Neural cell (in vitro differentiated cells): ENCODE measurements around the gene CLIC3. TPM values are rescaled to one million over a fixed set of nuclear protein-coding genes. Genes with fewer than 3 reads are reported as not detected.

Experiments used
- H2AFZ ChIP-seq: fragments of 200-600, 300-800 bp; sonication (generic), shearing (Covaris generic); 2 replicates; pipeline ENCODE4 v1.6.0; 2014; ENCODE audit warnings: low read depth, mild to moderate bottlenecking, antibody characterized with exemption, low read length, moderate library complexity
- H3F3A ChIP-seq: fragments of 200-600 bp; shearing (Covaris generic); 2 replicates; pipeline ENCODE4 v1.6.1; 2016; ENCODE audit warnings: mild to moderate bottlenecking, moderate library complexity, mixed read lengths, antibody characterized with exemption, low read length; ENCODE audit not compliant: insufficient read depth, poor library complexity, severe bottlenecking
- H3K27ac ChIP-seq: fragments of 200-600, 300-800 bp; sonication (generic), shearing (Covaris generic); 2 replicates; pipeline ENCODE4 v1.5.1; 2014; ENCODE audit warnings: mild to moderate bottlenecking, low read length, moderate library complexity
- H3K27me3 ChIP-seq: fragments of 300-800, 200-600 bp; sonication (generic), shearing (Covaris generic); 2 replicates; pipeline ENCODE4 v1.6.0; 2014; ENCODE audit warnings: mild to moderate bottlenecking, low read depth, low read length, moderate library complexity; ENCODE audit not compliant: insufficient read depth
- H3K36me3 ChIP-seq: fragments of 300-800, 200-600 bp; sonication (generic), shearing (Covaris generic); 2 replicates; pipeline ENCODE4 v1.5.1; 2014; ENCODE audit warnings: mild to moderate bottlenecking, antibody characterized with exemption, low read length, moderate library complexity; ENCODE audit not compliant: insufficient read depth
- H3K4me2 ChIP-seq: fragments of 300-800, 200-600 bp; sonication (generic), shearing (Covaris generic); 2 replicates; pipeline ENCODE4 v1.6.0; 2014; ENCODE audit warnings: mild to moderate bottlenecking, low read length
- H3K4me3 ChIP-seq: fragments of 300-800, 200-600 bp; sonication (generic), shearing (Covaris generic); 2 replicates; pipeline ENCODE4 v1.5.1; 2014; ENCODE audit warnings: mild to moderate bottlenecking, low read length, moderate library complexity
- H3K79me2 ChIP-seq: fragments of 200-600 bp; shearing (Covaris generic); replicated peaks from 2 replicates; pipeline ENCODE4 v1.6.0; 2014; ENCODE audit warnings: mild to moderate bottlenecking, low read length, moderate library complexity; ENCODE audit not compliant: insufficient read depth
- H3K9ac ChIP-seq: fragments of 300-800, 200-600 bp; sonication (generic), shearing (Covaris generic); 2 replicates; pipeline ENCODE4 v1.6.1; 2016; ENCODE audit warnings: mild to moderate bottlenecking, low read length, mixed read lengths
- H3K9me2 ChIP-seq: fragments of 200-600 bp; shearing (Covaris generic); 2 replicates; pipeline ENCODE4 v1.6.1; 2016; ENCODE audit warnings: mild to moderate bottlenecking, low read length, mixed read lengths; ENCODE audit not compliant: insufficient read depth
- H3K9me3 ChIP-seq: fragments of 200-600, 300-800 bp; sonication (generic), shearing (Covaris generic); 2 replicates; pipeline ENCODE4 v1.6.1; 2016; ENCODE audit warnings: mild to moderate bottlenecking, mixed run types, low read length, moderate library complexity, mixed read lengths
- H4K20me1 ChIP-seq: fragments of 200-600 bp; shearing (Covaris generic); 2 replicates; pipeline ENCODE4 v1.6.1; 2016; ENCODE audit warnings: mild to moderate bottlenecking, mixed run types; ENCODE audit not compliant: insufficient read depth
- CTCF ChIP-seq: fragments of 450-650 bp; IDR thresholded peaks from 2 replicates; pipeline ENCODE4 v1.5.1; 2014; ENCODE audit warnings: antibody characterized with exemption, mild to moderate bottlenecking, moderate library complexity; ENCODE audit not compliant: poor library complexity, severe bottlenecking
- EP300 ChIP-seq: fragments of 450-650 bp; conservative IDR thresholded peaks from 2 replicates; pipeline ENCODE4 v1.6.1; 2014; ENCODE audit warnings: antibody characterized with exemption, mild to moderate bottlenecking, moderate library complexity; ENCODE audit not compliant: poor library complexity, severe bottlenecking
- EZH2 ChIP-seq: fragments of 200-600, 300-800 bp; shearing (Covaris generic), sonication (generic); IDR thresholded peaks from 2 replicates; pipeline ENCODE4 v1.6.1; 2014; ENCODE audit warnings: antibody characterized with exemption, low read length, borderline replicate concordance, mild to moderate bottlenecking; ENCODE audit not compliant: insufficient read depth, poor library complexity, severe bottlenecking
- MXI1 ChIP-seq: fragments of 450-650 bp; conservative IDR thresholded peaks from 2 replicates; pipeline ENCODE4 v1.6.1; 2014; ENCODE audit warnings: antibody characterized with exemption, mild to moderate bottlenecking; ENCODE audit not compliant: poor library complexity, severe bottlenecking
- POLR2AphosphoS5 ChIP-seq: IDR thresholded peaks from 2 replicates; pipeline ENCODE4 v1.6.1; 2012
- RAD21 ChIP-seq: fragments of 450-650 bp; conservative IDR thresholded peaks from 2 replicates; pipeline ENCODE4 v1.6.1; 2014; ENCODE audit warnings: antibody characterized with exemption, mild to moderate bottlenecking, moderate library complexity
- REST ChIP-seq: IDR thresholded peaks from 2 replicates; pipeline ENCODE4 v1.6.1; 2012; ENCODE audit warnings: borderline replicate concordance
- SMC3 ChIP-seq: fragments of 450-650 bp; conservative IDR thresholded peaks from 2 replicates; pipeline ENCODE4 v1.6.1; 2014; ENCODE audit warnings: antibody characterized with exemption, mild to moderate bottlenecking, moderate library complexity; ENCODE audit not compliant: poor library complexity
- TAF1 ChIP-seq: IDR thresholded peaks from 2 replicates; pipeline ENCODE4 v1.6.1; 2012; ENCODE audit warnings: low read depth
- polyA plus RNA-seq: library from polyadenylated mRNA; depleted of rRNA; stranded (reverse); fragments of >200 nt; gene quantifications from 2 replicates; pipeline ENCODE4 v1.2.3, GENCODE V29; 2014

CLIC3 gene
- polyA plus RNA-seq, 1 donor from 2014 or later = not detected

GRCh38 chr9:136981588-136982231 is 14.7 kb downstream of the CLIC3 start:
- Histone ChIP-seq H3K27me3 (peaks cover 43% of the 10 kb centered on the region), H2AFZ (no peak overlapping the region), H3K9ac (no peak overlapping the region), H3K4me2 (no peak overlapping the region), H3K36me3 (no peaks in the 10 kb centered on the region), H4K20me1 (no peaks in the 10 kb centered on the region), H3K9me2 (no peaks in the 10 kb centered on the region), H3K27ac (no peak overlapping the region), H3K4me3 (no peak overlapping the region), H3K79me2 (no peaks in the 10 kb centered on the region), H3K9me3 (no peaks in the 10 kb centered on the region), H3F3A (no peaks in the 10 kb centered on the region)
- no peak for TF ChIP-seq SMC3
- no peak for TF ChIP-seq MXI1
- TF ChIP-seq CTCF = no peak
- no peak for TF ChIP-seq EP300
- no peak for TF ChIP-seq RAD21
- no peak for TF ChIP-seq POLR2AphosphoS5
- no peak for TF ChIP-seq REST
- TF ChIP-seq TAF1 = no peak
- TF ChIP-seq EZH2 = no peak

GRCh38 chr9:136980669-136981478 is 15.5 kb downstream of the CLIC3 start:
- no peaks in the 10 kb centered on the region for H3K9me2 ChIP-seq
- H3F3A ChIP-seq = no peaks in the 10 kb centered on the region
- H4K20me1 ChIP-seq = no peaks in the 10 kb centered on the region
- no peak overlapping the region for H3K27ac ChIP-seq
- H3K27me3 ChIP-seq = peaks cover 38% of the 10 kb centered on the region
- no peaks in the 10 kb centered on the region for H3K79me2 ChIP-seq
- H3K9me3 ChIP-seq = no peaks in the 10 kb centered on the region
- H3K36me3 ChIP-seq = no peaks in the 10 kb centered on the region
- no peak for TF ChIP-seq EZH2
- no peak for TF ChIP-seq TAF1
- TF ChIP-seq REST = no peak
- no peak for TF ChIP-seq EP300
- TF ChIP-seq CTCF = no peak
- TF ChIP-seq RAD21 = no peak
- no peak for TF ChIP-seq MXI1
- no peak for TF ChIP-seq POLR2AphosphoS5
- no peak for TF ChIP-seq SMC3
- no peak overlapping the region for H3K4me2 ChIP-seq
- H3K4me3 ChIP-seq = no peak overlapping the region
- H3K9ac ChIP-seq = no peak overlapping the region
- H2AFZ ChIP-seq = no peak overlapping the region
